ENCODE data around the gene CMTM1. TPM values are rescaled to one million over a fixed set of nuclear protein-coding genes. Genes with fewer than 3 reads are reported as not detected.
"Not testable (repeated sequence)": the region's sequence is repeated elsewhere in the genome, so short reads cannot be mapped to it uniquely, and the experiment has no call there.

CMTM1 gene
- total and polyA plus RNA-seq, 2 experiments from 2014 or later, result 2.0 to 2.6 TPM

DNA sequence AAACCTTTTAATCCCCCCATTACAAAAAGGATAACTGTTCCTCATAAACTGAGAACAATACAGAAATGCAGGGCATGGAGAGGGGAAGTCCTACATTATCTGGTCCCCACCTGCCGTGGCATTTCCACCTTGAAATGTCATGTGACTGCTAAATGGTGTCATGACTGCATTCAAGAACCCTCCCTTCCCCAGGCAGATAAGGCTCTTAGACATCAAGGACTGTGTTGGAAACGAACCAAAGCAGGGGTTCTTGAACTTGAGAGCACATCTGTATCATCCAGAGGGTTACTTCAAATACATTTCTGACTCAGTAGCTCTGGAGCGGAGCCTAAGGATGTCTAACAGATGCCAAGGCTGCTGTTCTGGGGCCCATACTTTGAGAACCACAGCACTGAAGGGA lies 56.6 kb downstream of the CMTM1 start:
- TF ChIP-seq, protein P1, sequence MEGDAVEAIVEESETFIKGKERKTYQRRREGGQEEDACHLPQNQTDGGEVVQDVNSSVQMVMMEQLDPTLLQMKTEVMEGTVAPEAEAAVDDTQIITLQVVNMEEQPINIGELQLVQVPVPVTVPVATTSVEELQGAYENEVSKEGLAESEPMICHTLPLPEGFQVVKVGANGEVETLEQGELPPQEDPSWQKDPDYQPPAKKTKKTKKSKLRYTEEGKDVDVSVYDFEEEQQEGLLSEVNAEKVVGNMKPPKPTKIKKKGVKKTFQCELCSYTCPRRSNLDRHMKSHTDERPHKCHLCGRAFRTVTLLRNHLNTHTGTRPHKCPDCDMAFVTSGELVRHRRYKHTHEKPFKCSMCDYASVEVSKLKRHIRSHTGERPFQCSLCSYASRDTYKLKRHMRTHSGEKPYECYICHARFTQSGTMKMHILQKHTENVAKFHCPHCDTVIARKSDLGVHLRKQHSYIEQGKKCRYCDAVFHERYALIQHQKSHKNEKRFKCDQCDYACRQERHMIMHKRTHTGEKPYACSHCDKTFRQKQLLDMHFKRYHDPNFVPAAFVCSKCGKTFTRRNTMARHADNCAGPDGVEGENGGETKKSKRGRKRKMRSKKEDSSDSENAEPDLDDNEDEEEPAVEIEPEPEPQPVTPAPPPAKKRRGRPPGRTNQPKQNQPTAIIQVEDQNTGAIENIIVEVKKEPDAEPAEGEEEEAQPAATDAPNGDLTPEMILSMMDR (IDR thresholded peaks at IDR 0.05; ENCODE audit: low read depth, low read length), result no peak
- H3K4me3 ChIP-seq, result no peak overlapping the region
- H3K4me1 ChIP-seq (ENCODE audit: low read depth), result peaks cover 63% of the 10 kb centered on the region
- no peaks in the 10 kb centered on the region for H3K36me3 ChIP-seq
- no peaks in the 10 kb centered on the region for H3K27me3 ChIP-seq
- H3K27ac ChIP-seq, result peak overlapping the region; percentile 28
- no peaks in the 10 kb centered on the region for H3K9me3 ChIP-seq (ENCODE audit: low read depth)
- DNase-seq (ENCODE audit: low read depth in 1 of 2, low spot score in 1 of 2), result peak in 1 of 2 donors; percentile 13

DNA sequence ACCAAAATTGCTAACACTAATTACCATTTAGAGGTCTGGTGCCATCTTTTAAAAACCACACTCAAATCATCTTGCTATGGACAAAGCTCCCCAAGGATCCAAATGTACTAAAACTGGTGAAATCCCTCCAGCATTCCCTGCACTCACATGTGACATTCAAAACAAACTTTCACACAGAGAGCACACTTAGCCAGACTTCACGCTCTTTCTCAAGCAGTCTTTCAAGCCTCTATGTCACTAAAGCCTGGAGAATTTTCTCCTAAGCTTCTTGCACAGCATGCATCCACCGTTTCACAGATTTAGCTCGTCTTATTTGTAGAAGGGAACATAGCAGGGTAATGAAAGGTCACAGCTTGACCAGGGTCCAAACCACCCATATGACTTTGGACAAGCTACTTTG lies 57.5 kb downstream of the CMTM1 start:
- TF ChIP-seq, protein P1 (IDR thresholded peaks at IDR 0.05; ENCODE audit: low read depth, low read length), result no peak
- H3K4me3 ChIP-seq, result no peak overlapping the region
- H3K27me3 ChIP-seq, result no peaks in the 10 kb centered on the region
- no peaks in the 10 kb centered on the region for H3K9me3 ChIP-seq (ENCODE audit: low read depth)
- H3K27ac ChIP-seq, result no peak overlapping the region
- peaks cover 54% of the 10 kb centered on the region for H3K4me1 ChIP-seq (ENCODE audit: low read depth)
- DNase-seq (ENCODE audit: low read depth in 1 of 2, low spot score in 1 of 2), result no peak
- no peaks in the 10 kb centered on the region for H3K36me3 ChIP-seq

DNA sequence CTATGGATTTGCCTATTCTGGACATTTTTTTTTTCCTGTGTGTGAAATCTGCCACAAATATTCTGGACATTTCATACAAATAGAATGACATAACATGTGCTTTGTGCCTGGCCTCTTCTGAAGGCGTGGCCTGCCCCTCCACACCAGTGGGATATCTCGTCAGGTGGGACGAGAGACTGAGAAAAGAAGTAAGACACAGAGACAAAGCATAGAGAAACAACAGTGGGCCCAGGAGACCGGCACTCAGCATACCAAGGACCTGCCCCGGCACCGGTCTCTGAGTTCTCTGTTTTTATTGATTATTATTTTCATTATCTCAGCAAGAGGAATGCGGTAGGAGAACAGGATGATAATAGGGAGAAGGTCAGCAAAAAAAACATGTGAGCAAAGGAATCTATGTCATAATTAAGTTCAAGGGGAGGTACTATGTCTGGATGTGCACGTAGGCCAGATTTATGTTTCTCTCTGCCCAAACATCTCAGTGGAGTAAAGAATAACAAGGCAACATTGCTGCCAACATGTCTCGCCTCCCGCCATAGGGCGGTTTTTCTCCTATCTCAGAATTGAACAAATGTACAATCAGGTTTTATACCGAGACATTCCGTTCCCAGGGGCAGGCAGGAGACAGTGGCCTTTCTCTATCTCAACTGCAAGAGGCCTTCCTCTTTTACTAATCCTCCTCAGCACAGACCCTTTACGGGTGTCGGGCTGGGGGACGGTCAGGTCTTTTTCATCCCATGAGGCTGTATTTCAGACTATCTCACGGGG lies 61.6 kb downstream of the CMTM1 start:
- peaks cover 14% of the 10 kb centered on the region for H3K4me1 ChIP-seq (ENCODE audit: low read depth)
- not testable (repeated sequence) for H3K27me3 ChIP-seq; H3K36me3 ChIP-seq; H3K9me3 ChIP-seq (ENCODE audit: low read depth); H3K4me3 ChIP-seq; DNase-seq (ENCODE audit: low read depth in 1 of 2, low spot score in 1 of 2)
- H3K27ac ChIP-seq, result peak overlapping the region; percentile 9

Other genes with a start within 250 kb of the CMTM1 start
- 0.88 and 4.1 TPM in 2 replicates for gene CDH5, start 199.7 kb upstream of the CMTM1 start, total RNA-seq
- gene CDH5, start 199.7 kb upstream of the CMTM1 start, polyA plus RNA-seq, result 1.1 and 5.6 TPM in 2 replicates
- 1.2 and 2.4 TPM in 2 replicates for gene BEAN1, start 139.1 kb upstream of the CMTM1 start, total RNA-seq
- 2.9 and 3.0 TPM in 2 replicates for gene BEAN1, start 139.1 kb upstream of the CMTM1 start, polyA plus RNA-seq
- 19.8 and 20.2 TPM in 2 replicates for gene TK2, start 16.3 kb upstream of the CMTM1 start, total RNA-seq
- 18.2 and 20.9 TPM in 2 replicates for gene TK2, start 16.3 kb upstream of the CMTM1 start, polyA plus RNA-seq
- gene CKLF, start 13.9 kb upstream of the CMTM1 start, total RNA-seq, result 16.6 and 23.4 TPM in 2 replicates
- 25.6 and 44.8 TPM in 2 replicates for gene CKLF, start 13.9 kb upstream of the CMTM1 start, polyA plus RNA-seq
- not detected in 2 replicates for gene CMTM2, start 13.0 kb downstream of the CMTM1 start, total RNA-seq
- 0.88 TPM in 1 of 2 replicates, not detected in the other for gene CMTM2, start 13.0 kb downstream of the CMTM1 start, polyA plus RNA-seq
- gene CMTM3, start 38.3 kb downstream of the CMTM1 start, total RNA-seq, result 48.9 and 56.1 TPM in 2 replicates
- gene CMTM3, start 38.3 kb downstream of the CMTM1 start, polyA plus RNA-seq, result 70.7 and 92.2 TPM in 2 replicates
- gene CMTM4, start 130.3 kb downstream of the CMTM1 start, total RNA-seq, result 42.3 and 61.6 TPM in 2 replicates
- gene CMTM4, start 130.3 kb downstream of the CMTM1 start, polyA plus RNA-seq, result 19.7 and 22.8 TPM in 2 replicates
- 54.5 and 58.6 TPM in 2 replicates for gene DYNC1LI2, start 185.2 kb downstream of the CMTM1 start, total RNA-seq
- 76.0 and 89.6 TPM in 2 replicates for gene DYNC1LI2, start 185.2 kb downstream of the CMTM1 start, polyA plus RNA-seq
- not detected in 2 replicates for gene TERB1, start 235.1 kb downstream of the CMTM1 start, total RNA-seq
- gene TERB1, start 235.1 kb downstream of the CMTM1 start, polyA plus RNA-seq, result not detected in 2 replicates

Data from cardiac muscle cell (in vitro differentiated cells and primary cell).